Liver (tissue), 3 donors: ENCODE data around the gene CFAP90.

Experiments
- EGR1 ChIP-seq, 2 donors: IDR thresholded peaks; 2 replicates each; pipeline ENCODE4 v1.6.1; 2016 to 2018; ENCODE audit warnings: antibody characterized with exemption in 2 of 2, low read depth in 2 of 2
- GABPA ChIP-seq, 2 donors: IDR thresholded peaks in 1 of 2; conservative IDR thresholded peaks in 1 of 2; 2 replicates each; pipeline ENCODE4 v1.6.1; 2016; ENCODE audit warnings: antibody characterized with exemption in 2 of 2, mild to moderate bottlenecking in 1 of 2, moderate library complexity in 1 of 2
- JUND ChIP-seq, 2 donors: IDR thresholded peaks; 2 replicates each; pipeline ENCODE4 v1.6.1; 2016; ENCODE audit warnings: antibody characterized with exemption in 2 of 2
- TAF1 ChIP-seq: conservative IDR thresholded peaks from 2 replicates; pipeline ENCODE4 v1.6.1; 2016; ENCODE audit warnings: antibody characterized with exemption, mild to moderate bottlenecking
- TF ChIP-seq, protein P1 (sequence below): fragments of 150-350 bp; IDR thresholded peaks from 2 replicates; pipeline ENCODE4 v1.5.1; 2017; ENCODE audit warnings: improper control_type of control experiment, low read depth, low read length; ENCODE audit not compliant: missing input control
- TF ChIP-seq, protein P2 (sequence below): IDR thresholded peaks from 2 replicates; pipeline ENCODE4 v1.6.1; 2016; ENCODE audit warnings: antibody characterized with exemption, mild to moderate bottlenecking
- TF ChIP-seq, protein P3 (sequence below): IDR thresholded peaks from 2 replicates; pipeline ENCODE4 v1.6.1; 2016; ENCODE audit warnings: antibody characterized with exemption
- donor health status: healthy.
- donor health status: healthy.

DNA sequence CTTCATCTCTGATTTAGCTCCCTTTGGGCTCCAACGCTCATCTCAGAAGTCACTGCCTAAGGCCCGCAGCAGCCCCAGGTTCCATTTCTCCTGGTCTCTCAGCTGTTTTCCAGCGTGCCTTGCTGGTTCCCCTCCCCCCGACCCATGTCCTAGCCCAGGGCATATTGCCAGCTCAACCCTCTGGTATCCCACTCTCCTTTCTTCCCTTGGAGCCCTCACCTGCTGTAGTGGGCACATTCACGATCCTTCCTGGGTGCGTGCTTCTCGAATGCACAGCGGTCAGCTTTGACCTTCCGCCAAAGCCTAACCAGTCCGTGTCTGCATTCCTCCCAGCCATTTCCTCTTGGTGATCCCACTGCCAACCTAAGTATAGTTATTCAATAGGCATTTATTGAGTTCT lies 36.1 kb downstream of the CFAP90 start:
- TF ChIP-seq, protein P1, sequence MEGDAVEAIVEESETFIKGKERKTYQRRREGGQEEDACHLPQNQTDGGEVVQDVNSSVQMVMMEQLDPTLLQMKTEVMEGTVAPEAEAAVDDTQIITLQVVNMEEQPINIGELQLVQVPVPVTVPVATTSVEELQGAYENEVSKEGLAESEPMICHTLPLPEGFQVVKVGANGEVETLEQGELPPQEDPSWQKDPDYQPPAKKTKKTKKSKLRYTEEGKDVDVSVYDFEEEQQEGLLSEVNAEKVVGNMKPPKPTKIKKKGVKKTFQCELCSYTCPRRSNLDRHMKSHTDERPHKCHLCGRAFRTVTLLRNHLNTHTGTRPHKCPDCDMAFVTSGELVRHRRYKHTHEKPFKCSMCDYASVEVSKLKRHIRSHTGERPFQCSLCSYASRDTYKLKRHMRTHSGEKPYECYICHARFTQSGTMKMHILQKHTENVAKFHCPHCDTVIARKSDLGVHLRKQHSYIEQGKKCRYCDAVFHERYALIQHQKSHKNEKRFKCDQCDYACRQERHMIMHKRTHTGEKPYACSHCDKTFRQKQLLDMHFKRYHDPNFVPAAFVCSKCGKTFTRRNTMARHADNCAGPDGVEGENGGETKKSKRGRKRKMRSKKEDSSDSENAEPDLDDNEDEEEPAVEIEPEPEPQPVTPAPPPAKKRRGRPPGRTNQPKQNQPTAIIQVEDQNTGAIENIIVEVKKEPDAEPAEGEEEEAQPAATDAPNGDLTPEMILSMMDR = no peak
- TF ChIP-seq, protein P2, sequence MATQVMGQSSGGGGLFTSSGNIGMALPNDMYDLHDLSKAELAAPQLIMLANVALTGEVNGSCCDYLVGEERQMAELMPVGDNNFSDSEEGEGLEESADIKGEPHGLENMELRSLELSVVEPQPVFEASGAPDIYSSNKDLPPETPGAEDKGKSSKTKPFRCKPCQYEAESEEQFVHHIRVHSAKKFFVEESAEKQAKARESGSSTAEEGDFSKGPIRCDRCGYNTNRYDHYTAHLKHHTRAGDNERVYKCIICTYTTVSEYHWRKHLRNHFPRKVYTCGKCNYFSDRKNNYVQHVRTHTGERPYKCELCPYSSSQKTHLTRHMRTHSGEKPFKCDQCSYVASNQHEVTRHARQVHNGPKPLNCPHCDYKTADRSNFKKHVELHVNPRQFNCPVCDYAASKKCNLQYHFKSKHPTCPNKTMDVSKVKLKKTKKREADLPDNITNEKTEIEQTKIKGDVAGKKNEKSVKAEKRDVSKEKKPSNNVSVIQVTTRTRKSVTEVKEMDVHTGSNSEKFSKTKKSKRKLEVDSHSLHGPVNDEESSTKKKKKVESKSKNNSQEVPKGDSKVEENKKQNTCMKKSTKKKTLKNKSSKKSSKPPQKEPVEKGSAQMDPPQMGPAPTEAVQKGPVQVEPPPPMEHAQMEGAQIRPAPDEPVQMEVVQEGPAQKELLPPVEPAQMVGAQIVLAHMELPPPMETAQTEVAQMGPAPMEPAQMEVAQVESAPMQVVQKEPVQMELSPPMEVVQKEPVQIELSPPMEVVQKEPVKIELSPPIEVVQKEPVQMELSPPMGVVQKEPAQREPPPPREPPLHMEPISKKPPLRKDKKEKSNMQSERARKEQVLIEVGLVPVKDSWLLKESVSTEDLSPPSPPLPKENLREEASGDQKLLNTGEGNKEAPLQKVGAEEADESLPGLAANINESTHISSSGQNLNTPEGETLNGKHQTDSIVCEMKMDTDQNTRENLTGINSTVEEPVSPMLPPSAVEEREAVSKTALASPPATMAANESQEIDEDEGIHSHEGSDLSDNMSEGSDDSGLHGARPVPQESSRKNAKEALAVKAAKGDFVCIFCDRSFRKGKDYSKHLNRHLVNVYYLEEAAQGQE = no peak
- TF ChIP-seq GABPA (IDR thresholded peaks at IDR 0.05 in 1 of 2, conservative IDR thresholded peaks at IDR 0.05 in 1 of 2) = no peak
- no peak for TF ChIP-seq EGR1 (IDR thresholded peaks at IDR 0.05; ENCODE audit: low read depth in 2 of 2)
- no peak for TF ChIP-seq JUND (IDR thresholded peaks at IDR 0.05)
- TF ChIP-seq TAF1 = no peak
- TF ChIP-seq, protein P3, sequence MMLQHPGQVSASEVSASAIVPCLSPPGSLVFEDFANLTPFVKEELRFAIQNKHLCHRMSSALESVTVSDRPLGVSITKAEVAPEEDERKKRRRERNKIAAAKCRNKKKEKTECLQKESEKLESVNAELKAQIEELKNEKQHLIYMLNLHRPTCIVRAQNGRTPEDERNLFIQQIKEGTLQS = no peak
